ENCODE results near the gene ECD.
"Not testable (repeated sequence)": the region's sequence is repeated elsewhere in the genome, so short reads cannot be mapped to it uniquely, and the experiment has no call there.

The ECD gene

GRCh38 chr10:73117976-73118743 is 49.6 kb downstream of the ECD start:
- H3K4me1 ChIP-seq (ENCODE audit: control insufficient read depth, low read depth, low read length), result peaks cover 8% of the 10 kb centered on the region
- no peaks in the 10 kb centered on the region for H3K36me3 ChIP-seq (ENCODE audit: control insufficient read depth, low read depth, low read length)
- H3K9ac ChIP-seq (ENCODE audit: low read length), result peak overlapping the region; percentile 22
- H3K9me3 ChIP-seq (ENCODE audit: control insufficient read depth, low read depth, low read length), result no peaks in the 10 kb centered on the region
- H3K27me3 ChIP-seq (ENCODE audit: control insufficient read depth, insufficient read depth, low read length), result no peaks in the 10 kb centered on the region
- H3K4me3 ChIP-seq (ENCODE audit: low read length), result no peak overlapping the region
- H3K27ac ChIP-seq (ENCODE audit: low read length), result no peak overlapping the region

- Histone ChIP-seq H3K4me3 (ENCODE audit: low read length) (no peak overlapping the region), H3K27me3 (ENCODE audit: control insufficient read depth, insufficient read depth, low read length) (no peaks in the 10 kb centered on the region), H3K9ac (ENCODE audit: low read length) (no peak overlapping the region), H3K27ac (ENCODE audit: low read length) (no peak overlapping the region), H3K4me1 (ENCODE audit: control insufficient read depth, low read depth, low read length) (peaks cover 8% of the 10 kb centered on the region), H3K36me3 (ENCODE audit: control insufficient read depth, low read depth, low read length) (no peaks in the 10 kb centered on the region), H3K9me3 (ENCODE audit: control insufficient read depth, low read depth, low read length) (no peaks in the 10 kb centered on the region)
Measured at GRCh38 chr10:73116017-73116416, 51.8 kb downstream of the ECD start.

- H3K27me3 ChIP-seq (ENCODE audit: control insufficient read depth, insufficient read depth, low read length), result no peaks in the 10 kb centered on the region
- peaks cover 12% of the 10 kb centered on the region for H3K4me1 ChIP-seq (ENCODE audit: control insufficient read depth, low read depth, low read length)
- H3K36me3 ChIP-seq (ENCODE audit: control insufficient read depth, low read depth, low read length), result no peaks in the 10 kb centered on the region
- no peak overlapping the region for H3K9ac ChIP-seq (ENCODE audit: low read length)
- H3K4me3 ChIP-seq (ENCODE audit: low read length), result no peak overlapping the region
- no peak overlapping the region for H3K27ac ChIP-seq (ENCODE audit: low read length)
- H3K9me3 ChIP-seq (ENCODE audit: control insufficient read depth, low read depth, low read length), result no peaks in the 10 kb centered on the region
Measured at GRCh38 chr10:73113551-73113950, 54.3 kb downstream of the ECD start.

GRCh38 chr10:73112032-73112431 is 55.8 kb downstream of the ECD start:
- H3K27ac ChIP-seq (ENCODE audit: low read length); H3K4me3 ChIP-seq (ENCODE audit: low read length): not testable (repeated sequence)

GRCh38 chr10:73110345-73110849 is 57.4 kb downstream of the ECD start, which contains the start of gene NUDT13:
TSS of gene NUDT13 (plus strand) at chr10:73110455. CDS start at chr10:73114366, 3,911 bp downstream.
- H3K4me1 ChIP-seq (ENCODE audit: control insufficient read depth, low read depth, low read length), result peaks cover 4% of the 10 kb centered on the region
- no peaks in the 10 kb centered on the region for H3K27me3 ChIP-seq (ENCODE audit: control insufficient read depth, insufficient read depth, low read length)
- peak within 1 kb of the TSS; percentile 89 for H3K27ac ChIP-seq (ENCODE audit: low read length)
- no peaks in the 10 kb centered on the region for H3K9me3 ChIP-seq (ENCODE audit: control insufficient read depth, low read depth, low read length)
- peak within 1 kb of the TSS; percentile 89 for H3K9ac ChIP-seq (ENCODE audit: low read length)
- H3K36me3 ChIP-seq (ENCODE audit: control insufficient read depth, low read depth, low read length), result no peaks in the 10 kb centered on the region
- H3K4me3 ChIP-seq (ENCODE audit: low read length), result peak within 1 kb of the TSS; percentile 94

More at GRCh38 chr10:73112032-73112431, 55.8 kb downstream of the ECD start:
- not testable (repeated sequence) for H3K36me3 ChIP-seq (ENCODE audit: control insufficient read depth, low read depth, low read length); H3K4me1 ChIP-seq (ENCODE audit: control insufficient read depth, low read depth, low read length); H3K9ac ChIP-seq (ENCODE audit: low read length); H3K27me3 ChIP-seq (ENCODE audit: control insufficient read depth, insufficient read depth, low read length); H3K9me3 ChIP-seq (ENCODE audit: control insufficient read depth, low read depth, low read length)

GRCh38 chr10:73109248-73109652 is 58.6 kb downstream of the ECD start:
- not testable (repeated sequence) for H3K9ac ChIP-seq (ENCODE audit: low read length); H3K27me3 ChIP-seq (ENCODE audit: control insufficient read depth, insufficient read depth, low read length); H3K36me3 ChIP-seq (ENCODE audit: control insufficient read depth, low read depth, low read length); H3K4me3 ChIP-seq (ENCODE audit: low read length); H3K27ac ChIP-seq (ENCODE audit: low read length); H3K9me3 ChIP-seq (ENCODE audit: control insufficient read depth, low read depth, low read length); H3K4me1 ChIP-seq (ENCODE audit: control insufficient read depth, low read depth, low read length)

GRCh38 chr10:73106301-73106700 is 61.5 kb downstream of the ECD start:
- Histone ChIP-seq H3K27me3 (ENCODE audit: control insufficient read depth, insufficient read depth, low read length) (no peaks in the 10 kb centered on the region), H3K9me3 (ENCODE audit: control insufficient read depth, low read depth, low read length) (no peaks in the 10 kb centered on the region), H3K27ac (ENCODE audit: low read length) (no peak overlapping the region), H3K4me3 (ENCODE audit: low read length) (no peak overlapping the region), H3K4me1 (ENCODE audit: control insufficient read depth, low read depth, low read length) (peaks cover 4% of the 10 kb centered on the region), H3K9ac (ENCODE audit: low read length) (no peak overlapping the region), H3K36me3 (ENCODE audit: control insufficient read depth, low read depth, low read length) (no peaks in the 10 kb centered on the region)

- Histone ChIP-seq H3K27ac (ENCODE audit: low read length) (no peak overlapping the region), H3K27me3 (ENCODE audit: control insufficient read depth, insufficient read depth, low read length) (no peaks in the 10 kb centered on the region), H3K4me3 (ENCODE audit: low read length) (no peak overlapping the region), H3K9me3 (ENCODE audit: control insufficient read depth, low read depth, low read length) (no peaks in the 10 kb centered on the region), H3K4me1 (ENCODE audit: control insufficient read depth, low read depth, low read length) (peaks cover 12% of the 10 kb centered on the region), H3K9ac (ENCODE audit: low read length) (no peak overlapping the region), H3K36me3 (ENCODE audit: control insufficient read depth, low read depth, low read length) (no peaks in the 10 kb centered on the region)
Measured at GRCh38 chr10:73099141-73099540, 68.7 kb downstream of the ECD start.

GRCh38 chr10:73097305-73097670 is 70.5 kb downstream of the ECD start:
- H3K4me1 ChIP-seq (ENCODE audit: control insufficient read depth, low read depth, low read length), result peaks cover 15% of the 10 kb centered on the region
- H3K9me3 ChIP-seq (ENCODE audit: control insufficient read depth, low read depth, low read length), result no peaks in the 10 kb centered on the region
- H3K27ac ChIP-seq (ENCODE audit: low read length), result peak overlapping the region; percentile 30
- peak overlapping the region; percentile 90 for H3K4me3 ChIP-seq (ENCODE audit: low read length)
- H3K36me3 ChIP-seq (ENCODE audit: control insufficient read depth, low read depth, low read length), result no peaks in the 10 kb centered on the region
- no peaks in the 10 kb centered on the region for H3K27me3 ChIP-seq (ENCODE audit: control insufficient read depth, insufficient read depth, low read length)
- H3K9ac ChIP-seq (ENCODE audit: low read length), result peak overlapping the region; percentile 77

GRCh38 chr10:73096449-73097304 is 71.1 kb downstream of the ECD start, which contains the start of gene P4HA1:
TSS of gene P4HA1 (minus strand) at chr10:73096866. CDS start at chr10:73074883, 21,983 bp downstream.
- no peaks in the 10 kb centered on the region for H3K9me3 ChIP-seq (ENCODE audit: control insufficient read depth, low read depth, low read length)
- no peaks in the 10 kb centered on the region for H3K36me3 ChIP-seq (ENCODE audit: control insufficient read depth, low read depth, low read length)
- H3K27ac ChIP-seq (ENCODE audit: low read length), result peak within 1 kb of the TSS; percentile 53
- H3K4me1 ChIP-seq (ENCODE audit: control insufficient read depth, low read depth, low read length), result peaks cover 15% of the 10 kb centered on the region
- H3K9ac ChIP-seq (ENCODE audit: low read length), result peak within 1 kb of the TSS; percentile 77
- H3K27me3 ChIP-seq (ENCODE audit: control insufficient read depth, insufficient read depth, low read length), result no peaks in the 10 kb centered on the region
- H3K4me3 ChIP-seq (ENCODE audit: low read length), result peak within 1 kb of the TSS; percentile 90

- H3K36me3 ChIP-seq (ENCODE audit: control insufficient read depth, low read depth, low read length), result no peaks in the 10 kb centered on the region
- peaks cover 15% of the 10 kb centered on the region for H3K4me1 ChIP-seq (ENCODE audit: control insufficient read depth, low read depth, low read length)
- no peaks in the 10 kb centered on the region for H3K27me3 ChIP-seq (ENCODE audit: control insufficient read depth, insufficient read depth, low read length)
- peak overlapping the region; percentile 53 for H3K27ac ChIP-seq (ENCODE audit: low read length)
- H3K4me3 ChIP-seq (ENCODE audit: low read length), result peak overlapping the region; percentile 90
- H3K9ac ChIP-seq (ENCODE audit: low read length), result peak overlapping the region; percentile 77
- no peaks in the 10 kb centered on the region for H3K9me3 ChIP-seq (ENCODE audit: control insufficient read depth, low read depth, low read length)
Measured at GRCh38 chr10:73096041-73096448, 71.8 kb downstream of the ECD start.

All from iPS-18a (cell line).